Natural killer cell (primary cell): ENCODE data around the gene IL17C. TPM values are rescaled to one million over a fixed set of nuclear protein-coding genes. Genes with fewer than 3 reads are reported as not detected.

Experiments
- ATAC-seq, 3 donors: fragments of 150-1000 bp in 2 of 3; fragments of 200-7000 bp in 1 of 3; cut with Tn5 transposase; 1 replicate in 1 of 3; 2 replicates in 2 of 3; pipeline ENCODE4 v1.10.0; 2021; ENCODE audit warnings: mild to moderate bottlenecking in 2 of 3, moderate library complexity in 2 of 3
- DNase-seq, 2 donors: peaks; one replicate each; pipeline versions ENCODE4 v3.0.0 to v3.0.0-alpha.2; 2013 to 2021; ENCODE audit warnings: mixed read lengths in 1 of 2
- H3K27ac ChIP-seq: one replicate; pipeline ENCODE4 v1.5.1; 2013; ENCODE audit warnings: mild to moderate bottlenecking, low read length
- H3K27me3 ChIP-seq: one replicate; pipeline ENCODE4 v1.6.1; 2013; ENCODE audit warnings: low read length; ENCODE audit not compliant: control insufficient read depth, insufficient read depth
- H3K36me3 ChIP-seq: one replicate; pipeline ENCODE4 v1.6.1; 2013; ENCODE audit warnings: low read length; ENCODE audit not compliant: control insufficient read depth, insufficient read depth
- H3K4me1 ChIP-seq: one replicate; pipeline ENCODE4 v1.6.1; 2013; ENCODE audit warnings: low read length; ENCODE audit not compliant: control insufficient read depth, insufficient read depth
- H3K4me3 ChIP-seq: one replicate; pipeline ENCODE4 v1.5.1; 2013; ENCODE audit warnings: low read length
- H3K9me3 ChIP-seq: one replicate; pipeline ENCODE4 v1.6.1; 2013; ENCODE audit warnings: low read length; ENCODE audit not compliant: control insufficient read depth, insufficient read depth
- H3K27ac Mint-ChIP-seq, 2 donors: one replicate each; pipeline ENCODE4 v1.8.0; 2022; ENCODE audit warnings: mild to moderate bottlenecking in 2 of 2, mixed read lengths in 2 of 2, moderate library complexity in 1 of 2
- H3K27me3 Mint-ChIP-seq, 2 donors: one replicate each; pipeline ENCODE4 v1.8.0; 2022; ENCODE audit warnings: low read depth in 2 of 2, mixed read lengths in 2 of 2
- H3K36me3 Mint-ChIP-seq: one replicate; pipeline ENCODE4 v1.8.0; 2022; ENCODE audit warnings: mixed read lengths
- H3K4me1 Mint-ChIP-seq, 2 donors: one replicate each; pipeline ENCODE4 v1.8.0; 2022; ENCODE audit warnings: mixed read lengths in 2 of 2
- H3K4me3 Mint-ChIP-seq: one replicate; pipeline ENCODE4 v1.8.0; 2022; ENCODE audit warnings: mild to moderate bottlenecking, moderate library complexity, mixed read lengths
- H3K9me3 Mint-ChIP-seq, 2 donors: one replicate each; pipeline ENCODE4 v1.8.0; 2022; ENCODE audit warnings: mixed read lengths in 2 of 2
- CTCF ChIP-seq: fragments of 200-600 bp; IDR thresholded peaks from one replicate; pipeline ENCODE4 v1.8.0; 2022; ENCODE audit warnings: antibody characterized with exemption
- WGBS: methylation state at CpG from one replicate; pipeline ENCODE4 v1.1.7; 2013; ENCODE audit warnings: missing lambda C conversion rate; ENCODE audit not compliant: insufficient coverage; 5-methylcytosine and 5-hydroxymethylcytosine counted together
- intact Hi-C: fragments of 100-400 bp; cut with micrococcal nuclease; formaldehyde crosslinking; loops from one replicate; pipeline ENCODE4 v1.14.2; 2022
- total RNA-seq, 4 donors: library from RNA; stranded (reverse); fragments of 120-200 nt in 1 of 4; gene quantifications; one replicate each; pipeline versions ENCODE4 v1.2.3 to v1.2.4, GENCODE V29; 2013 to 2022

IL17C gene
- total RNA-seq, 3 donors from 2014 or later (not counting 1 experiment from before 2014, with no cell fraction given) = 0.61 to 3.0 (median 1.2) TPM

- no peak for ATAC-seq
- H3K36me3 Mint-ChIP-seq = no peaks in the 10 kb centered on the region
- no peak for TF ChIP-seq CTCF
- H3K4me1 ChIP-seq = no peaks in the 10 kb centered on the region
- H3K4me3 Mint-ChIP-seq = no peak overlapping the region
- no peak overlapping the region for H3K4me3 ChIP-seq
- no peaks in the 10 kb centered on the region for H3K9me3 ChIP-seq
- intact Hi-C loops = no loop called here
- H3K27me3 Mint-ChIP-seq = no peaks in the 10 kb centered on the region
- no peaks in the 10 kb centered on the region for H3K9me3 Mint-ChIP-seq
- H3K27ac ChIP-seq = no peak overlapping the region
- no peaks in the 10 kb centered on the region for H3K36me3 ChIP-seq
- no peaks in the 10 kb centered on the region for H3K4me1 Mint-ChIP-seq
- no peak for DNase-seq
- 95% methylated on average over 8 of the region's 10 CpGs for WGBS
- H3K27me3 ChIP-seq = no peaks in the 10 kb centered on the region
- H3K27ac Mint-ChIP-seq = no peak overlapping the region
Measured at GRCh38 chr16:88669980-88670379, 31.6 kb downstream of the IL17C start.

- no peak for TF ChIP-seq CTCF
- intact Hi-C loops = no loop called here
- H3K27ac ChIP-seq = no peak overlapping the region
- H3K4me3 Mint-ChIP-seq = no peak overlapping the region
- H3K4me3 ChIP-seq = no peak overlapping the region
- no peaks in the 10 kb centered on the region for H3K4me1 Mint-ChIP-seq
- no peaks in the 10 kb centered on the region for H3K9me3 Mint-ChIP-seq
- H3K36me3 ChIP-seq = no peaks in the 10 kb centered on the region
- H3K27ac Mint-ChIP-seq = no peak overlapping the region
- H3K36me3 Mint-ChIP-seq = no peaks in the 10 kb centered on the region
- ATAC-seq (no peak), DNase-seq (no peak)
- 96% methylated on average over 23 of the region's 23 CpGs for WGBS
- H3K9me3 ChIP-seq = no peaks in the 10 kb centered on the region
- no peaks in the 10 kb centered on the region for H3K27me3 ChIP-seq
- H3K27me3 Mint-ChIP-seq = no peaks in the 10 kb centered on the region
- H3K4me1 ChIP-seq = no peaks in the 10 kb centered on the region
Measured at GRCh38 chr16:88671806-88672205, 33.4 kb downstream of the IL17C start.

- Mint-ChIP-seq H3K36me3 (no peaks in the 10 kb centered on the region), H3K9me3 (no peaks in the 10 kb centered on the region), H3K27ac (no peak overlapping the region), H3K4me3 (no peak overlapping the region), H3K27me3 (no peaks in the 10 kb centered on the region), H3K4me1 (no peaks in the 10 kb centered on the region)
- DNase-seq = no peak
- Histone ChIP-seq H3K27me3 (no peaks in the 10 kb centered on the region), H3K27ac (no peak overlapping the region), H3K4me3 (no peak overlapping the region), H3K36me3 (peaks cover 6% of the 10 kb centered on the region), H3K9me3 (no peaks in the 10 kb centered on the region), H3K4me1 (no peaks in the 10 kb centered on the region)
- no peak for TF ChIP-seq CTCF
- intact Hi-C loops = no loop called here
- 89% methylated on average over 11 of the region's 11 CpGs for whole genome bisulfite sequencing
- ATAC-seq = no peak
Measured at GRCh38 chr16:88672776-88673175, 34.4 kb downstream of the IL17C start.

GRCh38 chr16:88673716-88674379 is 35.5 kb downstream of the IL17C start:
- no peak overlapping the region for H3K27ac ChIP-seq
- no peak overlapping the region for H3K27ac Mint-ChIP-seq
- H3K4me1 ChIP-seq = no peaks in the 10 kb centered on the region
- no peak overlapping the region for H3K4me3 Mint-ChIP-seq
- intact Hi-C loops = no loop called here
- H3K4me1 Mint-ChIP-seq = no peaks in the 10 kb centered on the region
- H3K36me3 ChIP-seq = peaks cover 16% of the 10 kb centered on the region
- no peak for TF ChIP-seq CTCF
- H3K9me3 ChIP-seq = no peaks in the 10 kb centered on the region
- H3K4me3 ChIP-seq = no peak overlapping the region
- H3K36me3 Mint-ChIP-seq = no peaks in the 10 kb centered on the region
- WGBS = 88% methylated on average over 19 of the region's 19 CpGs
- no peaks in the 10 kb centered on the region for H3K9me3 Mint-ChIP-seq
- no peak for ATAC-seq
- DNase-seq = no peak
- no peaks in the 10 kb centered on the region for H3K27me3 Mint-ChIP-seq
- no peaks in the 10 kb centered on the region for H3K27me3 ChIP-seq
